OCI-LY7 (cell line): ENCODE measurements around the gene ZP4. TPM values are rescaled to one million over a fixed set of nuclear protein-coding genes. Genes with fewer than 3 reads are reported as not detected.
A peak's percentile ranks its signal among the peaks of the same experiment; 100 is the strongest.
"Not testable (repeated sequence)": the region's sequence is repeated elsewhere in the genome, so short reads cannot be mapped to it uniquely, and the experiment has no call there.

Experiments used
- BruUV-seq: library from RNA; stranded (reverse); fragments of 400-500 nt; replicated peaks from 2 replicates; lab custom pipeline; 2021; lab: Mats Ljungman, UMichigan
- CTCF ChIA-PET: fragments of 300-600 bp; sonication (Branson Sonifier 250); formaldehyde crosslinking; loops from one replicate; lab custom pipeline; 2022; ENCODE audit warnings: antibody characterized with exemption; ENCODE audit not compliant: unreplicated experiment; lab: Charles Lee
- POLR2A ChIA-PET: fragments of 300-600 bp; sonication (Branson Sonifier 250); formaldehyde crosslinking; loops from one replicate; lab custom pipeline; 2022; ENCODE audit warnings: antibody characterized with exemption; lab: Charles Lee
- DNase-seq: peaks from one replicate; pipeline ENCODE4 v3.0.0-alpha.2; 2015; ENCODE audit warnings: low spot score
- H2AFZ ChIP-seq: fragments of 200-600 bp; sonication (generic), shearing (Covaris generic); 2 replicates; pipeline ENCODE4 v1.6.1; 2014; ENCODE audit warnings: mild to moderate bottlenecking, antibody characterized with exemption, low read length, moderate library complexity
- H3K27ac ChIP-seq: fragments of 200-600 bp; sonication (generic); 2 replicates; pipeline ENCODE4 v1.5.1; 2014; ENCODE audit warnings: mixed run types, low read depth, mild to moderate bottlenecking, moderate library complexity, low read length, inconsistent platforms; ENCODE audit not compliant: poor library complexity, severe bottlenecking
- H3K36me3 ChIP-seq: fragments of 200-600 bp; sonication (generic); 2 replicates; pipeline ENCODE4 v1.6.1; 2014; ENCODE audit warnings: mild to moderate bottlenecking, antibody characterized with exemption, low read length, moderate library complexity, mixed read lengths; ENCODE audit not compliant: insufficient read depth
- H3K4me1 ChIP-seq: fragments of 200-600 bp; sonication (generic); 2 replicates; pipeline ENCODE4 v1.5.1; 2014; ENCODE audit warnings: mild to moderate bottlenecking, low read length; ENCODE audit not compliant: insufficient read depth, poor library complexity, severe bottlenecking
- H3K4me2 ChIP-seq: fragments of 200-600 bp; sonication (generic); 2 replicates; pipeline ENCODE4 v1.6.1; 2014; ENCODE audit warnings: mild to moderate bottlenecking, low read length
- H3K4me3 ChIP-seq: fragments of 200-600 bp; sonication (generic); 2 replicates; pipeline ENCODE4 v1.5.1; 2014; ENCODE audit warnings: mild to moderate bottlenecking, low read depth, low read length; ENCODE audit not compliant: poor library complexity, severe bottlenecking
- H3K79me2 ChIP-seq: fragments of 200-600 bp; sonication (generic); 2 replicates; pipeline ENCODE4 v1.6.1; 2016; ENCODE audit warnings: low read depth, mild to moderate bottlenecking, low read length, moderate library complexity, mixed read lengths; ENCODE audit not compliant: insufficient read depth
- H3K9me2 ChIP-seq: fragments of 200-600 bp; sonication (generic); 2 replicates; pipeline ENCODE4 v1.6.1; 2016; ENCODE audit warnings: mild to moderate bottlenecking, low read length, mixed read lengths; ENCODE audit not compliant: insufficient read depth
- H3K9me3 ChIP-seq: fragments of 200-600 bp; sonication (generic); 2 replicates; pipeline ENCODE4 v1.6.1; 2014; ENCODE audit warnings: mild to moderate bottlenecking, mixed run types, low read length, mixed read lengths
- H4K20me1 ChIP-seq: fragments of 200-600 bp; sonication (generic); 2 replicates; pipeline ENCODE4 v1.6.1; 2014; ENCODE audit warnings: mild to moderate bottlenecking, antibody characterized with exemption, low read length, moderate library complexity, mixed read lengths; ENCODE audit not compliant: insufficient read depth
- EZH2phosphoT487 ChIP-seq: fragments of 200-600 bp; sonication (generic); IDR thresholded peaks from 2 replicates; pipeline ENCODE4 v1.6.1; 2018; ENCODE audit warnings: low read depth, borderline replicate concordance, mild to moderate bottlenecking, mixed run types, antibody characterized with exemption, low read length, moderate library complexity, mixed read lengths
- intact Hi-C: fragments of 100-400 bp; cut with micrococcal nuclease; formaldehyde crosslinking; loops from one replicate; pipeline ENCODE4 v1.10.0; 2022; ENCODE audit not compliant: unreplicated experiment
- total RNA-seq, 2 experiments: library from RNA; depleted of rRNA in 1 of 2; stranded (reverse); fragments of >200 nt in 1 of 2; shearing (Covaris generic) in 1 of 2; gene quantifications; 2 replicates each; pipeline ENCODE4 v1.2.3, GENCODE V29; 2014 to 2022
- TF ChIP-seq, protein P1 (sequence below): fragments of 200-600 bp; sonication (generic); conservative IDR thresholded peaks from 2 replicates; pipeline ENCODE4 v1.5.1; 2014; ENCODE audit warnings: mild to moderate bottlenecking, antibody characterized with exemption, low read length, moderate library complexity, mixed read lengths

ZP4 gene
- total RNA-seq, 2 experiments from 2014 or later: not detected

DNA sequence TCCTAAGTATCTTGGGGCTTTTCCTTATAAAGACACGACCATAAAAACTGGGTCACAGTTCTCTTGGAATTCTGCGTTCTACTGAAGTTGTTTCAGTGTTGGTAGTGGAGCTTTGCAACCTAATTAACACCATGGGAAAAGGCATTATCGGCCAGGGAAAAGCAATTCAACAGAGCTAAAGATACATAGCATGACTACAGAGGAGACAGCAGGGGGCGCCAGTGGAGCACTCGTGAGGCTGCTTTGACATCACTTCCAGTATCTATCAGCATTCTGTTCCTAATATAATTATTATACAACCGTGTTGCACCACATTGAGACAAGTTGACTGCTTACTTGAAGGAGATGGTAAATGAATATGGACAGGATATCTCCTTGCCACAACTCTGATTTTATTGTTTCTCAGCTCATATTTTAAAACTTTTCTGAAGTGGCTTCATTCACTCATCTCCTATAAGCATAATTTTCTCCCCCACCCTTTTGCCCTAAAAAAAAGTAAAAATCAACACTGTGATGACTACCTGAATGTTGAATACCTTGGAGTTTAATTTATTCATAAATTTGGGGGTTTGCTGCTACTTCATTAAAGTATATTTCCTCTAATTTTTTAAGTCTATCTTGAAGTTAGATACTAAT is 39.4 kb downstream of the ZP4 start:
- ChIA-PET CTCF (no interaction called here), POLR2A (no interaction called here)
- Histone ChIP-seq H3K4me3 (no peak overlapping the region), H3K4me1 (no peaks in the 10 kb centered on the region), H3K79me2 (no peaks in the 10 kb centered on the region), H3K27ac (no peak overlapping the region), H3K4me2 (no peak overlapping the region), H4K20me1 (no peaks in the 10 kb centered on the region), H2AFZ (no peak overlapping the region), H3K9me3 (no peaks in the 10 kb centered on the region), H3K36me3 (no peaks in the 10 kb centered on the region), H3K9me2 (no peaks in the 10 kb centered on the region)
- intact Hi-C loops: no loop called here
- BruUV-seq: no TSS peak
- peak; percentile 24 for DNase-seq
- no peak for TF ChIP-seq EZH2phosphoT487
- TF ChIP-seq, protein P1, sequence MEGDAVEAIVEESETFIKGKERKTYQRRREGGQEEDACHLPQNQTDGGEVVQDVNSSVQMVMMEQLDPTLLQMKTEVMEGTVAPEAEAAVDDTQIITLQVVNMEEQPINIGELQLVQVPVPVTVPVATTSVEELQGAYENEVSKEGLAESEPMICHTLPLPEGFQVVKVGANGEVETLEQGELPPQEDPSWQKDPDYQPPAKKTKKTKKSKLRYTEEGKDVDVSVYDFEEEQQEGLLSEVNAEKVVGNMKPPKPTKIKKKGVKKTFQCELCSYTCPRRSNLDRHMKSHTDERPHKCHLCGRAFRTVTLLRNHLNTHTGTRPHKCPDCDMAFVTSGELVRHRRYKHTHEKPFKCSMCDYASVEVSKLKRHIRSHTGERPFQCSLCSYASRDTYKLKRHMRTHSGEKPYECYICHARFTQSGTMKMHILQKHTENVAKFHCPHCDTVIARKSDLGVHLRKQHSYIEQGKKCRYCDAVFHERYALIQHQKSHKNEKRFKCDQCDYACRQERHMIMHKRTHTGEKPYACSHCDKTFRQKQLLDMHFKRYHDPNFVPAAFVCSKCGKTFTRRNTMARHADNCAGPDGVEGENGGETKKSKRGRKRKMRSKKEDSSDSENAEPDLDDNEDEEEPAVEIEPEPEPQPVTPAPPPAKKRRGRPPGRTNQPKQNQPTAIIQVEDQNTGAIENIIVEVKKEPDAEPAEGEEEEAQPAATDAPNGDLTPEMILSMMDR: peak; percentile 83

DNA sequence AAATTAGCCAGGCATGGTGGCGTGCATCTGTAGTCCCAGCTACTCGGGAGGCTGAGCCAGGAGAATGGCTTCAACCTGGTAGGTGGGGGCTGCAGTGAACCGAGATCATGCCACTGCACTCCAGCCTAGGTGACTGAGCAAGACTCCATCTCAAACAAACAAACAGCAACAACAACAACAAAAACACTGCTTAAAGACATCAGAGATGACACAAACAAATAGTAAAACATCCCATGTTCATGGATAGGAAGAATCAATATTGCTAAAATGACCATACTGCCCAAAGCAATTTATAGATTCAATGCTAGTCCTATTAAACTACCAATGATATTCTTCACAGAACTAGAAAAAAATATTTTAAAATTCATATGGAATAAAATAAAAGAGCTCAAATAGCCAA is 47.2 kb downstream of the ZP4 start:
- H3K4me1 ChIP-seq, H3K9me3 ChIP-seq, intact Hi-C loops, BruUV-seq, CTCF ChIA-PET, DNase-seq, H3K36me3 ChIP-seq, H2AFZ ChIP-seq, H3K27ac ChIP-seq, H4K20me1 ChIP-seq, H3K79me2 ChIP-seq, H3K9me2 ChIP-seq, POLR2A ChIA-PET, H3K4me3 ChIP-seq, H3K4me2 ChIP-seq: not testable (repeated sequence)

DNA sequence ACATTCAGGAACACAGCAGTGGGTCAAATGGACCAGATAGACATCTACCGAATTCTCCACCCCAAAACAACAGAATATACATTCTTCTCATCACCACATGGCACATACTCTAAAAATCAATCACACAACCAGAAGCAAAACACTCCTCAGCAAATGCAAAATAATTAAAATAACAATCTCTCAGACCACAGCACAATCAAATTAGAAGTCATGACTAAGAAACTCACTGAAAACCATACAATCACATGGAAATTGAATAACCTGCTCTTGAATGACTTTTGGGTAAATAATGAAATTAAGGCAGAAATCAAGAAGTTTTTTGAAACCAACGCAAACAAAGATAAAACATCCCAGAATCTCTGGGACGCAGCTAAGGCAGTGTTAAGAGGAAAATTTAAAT is 49.2 kb downstream of the ZP4 start:
- H3K4me2 ChIP-seq: no peak overlapping the region
- H2AFZ ChIP-seq: no peak overlapping the region
- no peaks in the 10 kb centered on the region for H3K79me2 ChIP-seq
- TF ChIP-seq, protein P1: no peak
- TF ChIP-seq EZH2phosphoT487: no peak
- CTCF ChIA-PET: no interaction called here
- BruUV-seq: no TSS peak
- intact Hi-C loops: no loop called here
- DNase-seq: no peak
- H4K20me1 ChIP-seq: no peaks in the 10 kb centered on the region
- H3K9me3 ChIP-seq: no peaks in the 10 kb centered on the region
- no peaks in the 10 kb centered on the region for H3K36me3 ChIP-seq
- H3K4me3 ChIP-seq: no peak overlapping the region
- H3K4me1 ChIP-seq: no peaks in the 10 kb centered on the region
- POLR2A ChIA-PET: no interaction called here
- H3K9me2 ChIP-seq: no peaks in the 10 kb centered on the region
- no peak overlapping the region for H3K27ac ChIP-seq
